GM19035 (cell line): ENCODE results near the gene PHF21B.
"Not testable (repeated sequence)": the region's sequence is repeated elsewhere in the genome, so short reads cannot be mapped to it uniquely, and the experiment has no call there.

Experiments used
- ATAC-seq: cut with Tn5 transposase; IDR thresholded peaks from one replicate; pipeline ENCODE4 v1.9.1; 2021; ENCODE audit not compliant: unreplicated experiment

PHF21B gene

DNA sequence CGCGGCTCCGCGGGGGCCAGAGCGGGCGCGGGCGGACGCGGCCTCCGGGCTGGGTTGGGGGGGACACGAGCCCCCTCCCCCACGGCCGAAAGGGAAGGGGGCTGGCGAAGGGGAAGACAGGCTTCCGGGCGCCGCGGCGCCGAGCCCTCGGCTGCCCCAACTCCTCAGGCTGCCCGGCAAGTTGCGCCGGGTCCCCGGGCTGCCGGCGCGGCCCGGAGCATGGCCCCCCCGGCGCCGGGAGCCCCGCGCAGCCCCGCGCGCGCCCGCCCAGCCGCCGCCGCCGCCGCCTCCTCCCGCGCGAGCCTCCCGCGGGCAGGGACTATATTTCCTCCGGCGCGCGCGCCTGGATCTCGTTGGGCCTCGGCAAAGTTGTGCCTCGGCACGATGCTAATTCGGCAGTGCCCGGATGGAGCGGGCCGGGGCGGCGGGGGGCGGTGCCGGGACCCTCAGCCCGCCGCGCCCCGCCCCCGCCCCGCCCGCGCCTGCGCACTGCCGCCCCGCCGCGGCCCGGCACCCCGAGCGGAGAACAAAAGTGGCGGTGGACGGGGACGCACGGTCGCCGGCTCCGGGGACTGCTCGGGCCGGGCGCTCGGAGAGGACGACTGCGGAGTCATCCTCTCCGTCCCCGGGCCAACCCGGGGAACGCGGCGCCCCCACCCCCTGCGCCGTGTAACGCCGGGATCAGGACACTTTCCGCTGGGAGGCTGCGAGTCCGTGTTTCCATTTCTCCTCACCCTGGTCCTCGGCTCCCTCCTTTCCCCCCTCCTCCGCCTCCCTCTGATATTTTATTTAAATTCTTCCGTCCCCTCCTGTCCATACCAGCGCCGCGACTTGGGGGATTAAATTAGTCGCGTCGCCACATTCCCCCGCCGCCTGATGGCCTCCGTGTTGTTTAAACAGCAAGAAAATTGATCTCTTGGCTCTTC, at the start of gene PHF21B:
Gene PHF21B (minus strand): TSS at position 400 of the 926 bp plus-strand sequence. CDS start 456 bp downstream, outside the sequence.
- ATAC-seq = no peak

DNA sequence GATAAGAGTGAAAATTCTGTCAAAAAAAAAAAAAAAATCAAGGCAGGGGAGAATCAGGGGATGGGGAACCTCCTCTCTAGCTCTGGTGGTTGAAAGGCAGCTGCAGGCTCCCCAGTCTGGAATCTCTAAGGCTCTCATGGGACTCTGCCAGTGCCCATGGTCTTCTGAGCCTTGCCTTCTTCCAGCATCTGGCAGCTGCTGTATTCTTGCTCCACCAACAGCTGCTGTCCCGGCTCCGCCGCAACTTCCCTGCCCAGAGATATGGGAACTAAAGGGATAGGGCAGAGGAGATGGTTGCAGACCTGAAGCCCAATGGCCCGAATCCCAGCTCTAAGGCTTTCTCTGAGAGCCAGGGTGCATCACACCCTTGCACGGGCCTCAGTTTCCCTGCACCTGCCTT, 49.5 kb upstream of the PHF21B start:
- no peak for ATAC-seq

DNA sequence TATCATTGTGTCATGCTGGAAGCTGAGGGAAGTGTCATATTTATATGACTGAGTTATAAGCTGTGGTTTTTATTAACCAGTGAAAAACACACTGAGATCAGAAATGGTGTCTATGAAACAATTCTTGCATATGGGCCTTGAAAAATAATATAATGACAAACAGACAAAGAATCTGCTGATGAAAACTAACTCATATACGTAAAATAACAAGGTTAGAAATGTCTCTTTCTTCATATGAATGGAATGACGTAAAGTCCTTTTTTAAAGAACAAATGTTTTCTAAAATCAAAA, 48.8 kb upstream of the PHF21B start:
- ATAC-seq = no peak

DNA sequence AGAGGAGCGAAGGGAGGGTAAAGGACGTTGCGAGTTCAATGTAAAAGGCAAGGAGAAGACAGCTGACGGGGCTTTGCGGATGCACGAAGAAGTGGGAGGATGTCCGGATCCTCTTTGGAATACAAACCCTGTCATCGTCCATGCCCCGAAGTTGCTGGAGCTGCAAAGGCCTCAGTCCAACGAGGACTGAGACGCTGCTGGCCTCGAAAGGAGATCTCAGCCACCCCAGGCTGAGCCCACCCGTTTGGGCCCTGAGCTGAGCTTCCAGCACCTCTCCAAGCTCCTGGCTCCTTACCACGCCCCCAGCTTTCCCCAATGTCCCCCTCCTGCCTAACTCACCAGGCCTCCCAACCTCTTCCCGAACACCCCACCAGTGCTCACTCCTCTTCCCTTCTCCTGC, 46.1 kb upstream of the PHF21B start:
- no peak for ATAC-seq

DNA sequence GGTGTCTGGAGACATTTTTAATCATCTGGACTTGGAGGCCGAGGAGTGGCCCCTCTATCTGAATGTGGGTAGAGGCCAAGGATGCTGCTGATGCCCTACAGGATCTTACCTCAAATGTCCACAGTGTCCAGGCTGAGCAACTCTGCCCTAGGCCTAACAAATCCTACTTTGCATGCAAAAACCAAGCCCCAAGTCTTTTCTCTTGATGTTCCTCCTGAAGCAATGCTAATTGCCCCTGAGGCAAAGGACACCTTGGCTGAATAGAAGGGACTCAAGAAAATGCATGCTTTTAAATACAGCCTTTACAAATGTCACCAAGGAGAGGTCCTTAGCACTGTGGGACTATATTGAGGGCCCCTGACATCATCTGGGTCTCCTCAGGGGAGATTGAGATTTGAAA, 43.8 kb upstream of the PHF21B start:
- no peak for ATAC-seq

DNA sequence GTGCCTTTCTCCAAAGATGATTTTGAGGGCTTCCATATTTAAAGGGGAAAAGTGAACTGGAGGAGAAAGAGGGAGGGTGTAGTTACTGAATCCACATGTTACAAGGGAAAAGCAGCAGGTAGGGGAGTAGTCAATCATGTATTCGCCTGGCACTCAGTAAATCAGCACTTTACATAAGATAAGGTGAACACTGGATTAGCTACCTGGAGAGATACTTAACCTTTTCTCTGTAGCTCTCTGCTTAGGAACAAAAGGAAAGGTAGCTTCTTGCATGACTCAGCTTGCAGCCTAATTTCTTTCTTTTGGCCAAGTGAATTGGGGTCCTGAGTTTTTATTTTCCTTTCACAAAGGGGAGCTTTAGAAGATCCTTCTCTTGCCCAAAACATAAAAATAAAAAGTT, 43.3 kb upstream of the PHF21B start:
- no peak for ATAC-seq

DNA sequence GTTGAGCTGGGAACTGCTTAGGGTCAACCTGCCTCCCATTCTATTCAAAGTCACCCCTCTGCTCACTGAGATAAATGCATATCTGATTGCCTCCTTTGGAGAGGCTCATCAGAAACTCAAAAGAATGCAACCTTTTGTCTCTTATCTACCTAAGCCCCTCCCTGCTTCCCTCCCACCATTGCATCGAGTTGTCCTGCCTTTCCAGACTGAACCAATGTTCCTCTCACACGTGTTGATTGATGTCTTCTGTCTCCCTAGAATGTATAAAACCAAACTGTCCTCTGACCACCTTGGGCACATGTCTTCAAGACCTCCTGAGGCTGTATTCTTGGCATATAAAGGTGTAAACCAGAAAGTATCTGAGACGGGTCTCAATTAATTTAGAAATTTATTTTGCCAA, 42.9 kb upstream of the PHF21B start:
- not testable (repeated sequence) for ATAC-seq

DNA sequence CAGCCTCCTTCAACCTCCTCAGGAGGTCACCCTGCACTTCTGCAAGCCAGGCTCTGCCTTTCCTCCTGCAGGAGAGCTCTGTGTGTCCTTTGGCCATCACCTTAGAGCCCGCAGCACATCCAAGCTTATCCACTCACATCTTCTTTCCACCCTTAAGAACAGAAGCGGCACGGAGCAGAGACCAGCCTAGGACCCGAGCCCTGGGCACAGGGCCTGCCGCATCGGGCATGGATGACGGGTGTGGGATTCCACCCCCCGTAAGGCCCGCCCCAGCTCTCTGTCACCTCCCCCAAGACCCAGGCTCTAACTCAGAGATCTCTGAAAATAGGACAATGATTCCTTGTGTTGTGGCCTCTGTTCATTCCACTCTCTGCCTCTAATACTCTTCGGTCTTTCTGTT, 42.1 kb upstream of the PHF21B start:
- no peak for ATAC-seq

DNA sequence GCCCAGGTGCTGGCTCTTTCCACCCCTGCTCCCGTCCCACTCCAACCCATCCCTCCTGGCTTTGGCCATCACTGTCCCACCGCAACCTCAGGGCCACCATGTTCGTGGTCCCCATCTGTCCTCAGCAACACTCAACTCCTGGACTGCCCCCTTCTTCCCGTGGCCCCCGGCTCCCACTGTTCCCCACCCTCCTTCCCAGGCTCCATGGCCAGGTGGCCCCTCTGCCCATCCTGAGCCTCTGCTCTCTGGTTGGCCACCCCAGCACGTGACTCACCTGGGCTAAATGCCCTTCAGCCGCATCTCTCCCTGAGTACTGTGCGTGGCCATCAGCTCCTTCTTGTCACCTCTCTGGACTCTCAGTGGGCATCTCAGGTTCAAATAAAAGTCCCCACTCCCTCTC, 41.6 kb upstream of the PHF21B start:
- ATAC-seq = no peak

DNA sequence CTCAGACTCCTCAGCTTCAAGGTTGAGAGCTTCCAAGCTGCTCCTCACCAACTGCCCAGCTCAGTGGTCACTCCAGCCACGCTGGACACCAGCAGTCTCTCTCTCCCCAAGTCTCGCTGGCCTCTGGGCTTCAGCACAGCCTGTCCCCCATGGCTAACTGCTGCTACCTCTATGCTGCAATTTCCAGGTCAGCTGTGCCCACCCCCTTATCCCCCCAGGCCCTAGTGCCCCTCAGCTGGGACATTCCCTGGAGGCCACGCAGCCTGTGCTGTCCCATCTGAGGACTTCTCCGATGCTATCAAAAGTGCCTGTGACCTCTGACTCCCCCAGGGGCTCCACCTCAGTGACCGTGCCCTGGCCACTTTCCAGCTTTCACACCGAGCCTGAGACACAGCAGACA, 37.5 kb upstream of the PHF21B start:
- ATAC-seq = no peak

DNA sequence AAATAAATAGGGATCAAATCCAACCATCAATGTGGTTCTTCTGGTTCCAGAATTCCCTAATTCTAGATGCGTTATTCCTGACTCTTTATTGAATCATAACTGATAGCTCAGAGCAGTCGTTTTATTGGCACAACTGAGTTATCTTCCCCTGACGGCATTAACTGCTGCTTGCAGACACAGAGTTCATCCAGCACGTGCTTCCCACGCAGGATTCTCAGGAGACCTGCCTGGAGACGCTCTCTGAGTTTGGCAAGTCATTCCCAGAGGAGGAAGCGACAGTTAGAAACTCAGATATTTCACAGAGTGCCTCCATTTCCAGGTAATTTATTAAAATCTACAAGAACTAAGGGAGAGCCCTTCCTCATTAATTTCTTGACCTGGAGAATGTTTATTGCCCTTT, 35.4 kb upstream of the PHF21B start:
- no peak for ATAC-seq

DNA sequence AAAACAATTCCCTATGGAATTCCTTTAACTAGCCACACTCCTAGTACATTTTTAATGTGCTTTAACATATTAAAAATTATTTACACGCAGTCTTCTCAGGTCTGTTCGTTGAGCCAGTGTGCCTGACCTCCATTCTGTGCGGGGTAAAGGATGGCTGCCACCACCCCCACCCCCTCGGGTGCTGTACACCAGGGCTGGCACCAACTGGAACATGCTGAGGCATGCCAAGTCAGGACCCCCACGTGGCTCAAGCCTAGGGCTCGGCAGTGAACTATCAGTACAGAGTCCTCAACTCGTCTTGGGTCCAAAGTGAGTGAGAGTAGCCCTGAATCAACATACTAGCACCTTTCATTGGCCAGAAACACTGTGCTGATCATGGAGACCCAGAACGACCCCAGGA, 32.5 kb upstream of the PHF21B start:
- ATAC-seq = no peak

DNA sequence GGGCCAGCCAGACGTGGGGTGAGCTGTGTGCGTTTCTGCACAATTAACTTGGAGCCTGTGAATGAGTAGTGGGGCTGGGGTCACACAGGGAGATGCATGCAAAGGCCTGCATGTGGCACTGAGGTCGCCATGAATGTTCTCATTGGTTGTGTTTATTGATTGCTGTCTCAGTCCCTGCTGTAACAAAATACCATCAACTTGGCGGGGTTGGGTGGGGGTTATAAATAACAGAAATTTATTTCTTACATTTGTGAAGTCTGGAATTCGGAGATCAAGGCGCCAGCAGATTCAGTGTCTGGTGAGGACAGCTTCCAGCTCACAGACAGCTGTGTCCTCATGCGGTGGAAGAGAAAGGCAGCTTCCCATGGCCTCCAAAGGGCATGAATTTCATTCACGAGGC, 29.3 kb upstream of the PHF21B start:
- ATAC-seq = no peak

DNA sequence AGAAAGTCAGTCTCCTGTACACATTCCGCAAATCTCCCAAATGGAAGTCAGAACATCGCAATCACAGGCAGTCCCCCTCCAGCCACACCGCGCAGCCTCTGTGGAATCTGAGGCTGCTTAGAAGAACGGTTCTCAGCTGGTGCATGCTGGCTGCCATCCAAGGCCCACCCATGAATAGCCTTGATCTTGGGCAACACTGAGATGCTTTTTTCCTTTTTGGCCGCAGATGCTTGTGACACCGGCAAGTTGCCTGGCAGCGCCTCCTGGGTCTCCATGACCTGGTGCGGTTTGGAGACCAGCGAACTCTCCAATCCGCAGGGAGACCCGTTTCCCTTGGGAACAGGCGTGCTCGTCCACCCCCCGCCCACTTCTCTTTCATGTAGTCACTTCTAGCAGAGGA, 26.3 kb upstream of the PHF21B start:
- no peak for ATAC-seq

DNA sequence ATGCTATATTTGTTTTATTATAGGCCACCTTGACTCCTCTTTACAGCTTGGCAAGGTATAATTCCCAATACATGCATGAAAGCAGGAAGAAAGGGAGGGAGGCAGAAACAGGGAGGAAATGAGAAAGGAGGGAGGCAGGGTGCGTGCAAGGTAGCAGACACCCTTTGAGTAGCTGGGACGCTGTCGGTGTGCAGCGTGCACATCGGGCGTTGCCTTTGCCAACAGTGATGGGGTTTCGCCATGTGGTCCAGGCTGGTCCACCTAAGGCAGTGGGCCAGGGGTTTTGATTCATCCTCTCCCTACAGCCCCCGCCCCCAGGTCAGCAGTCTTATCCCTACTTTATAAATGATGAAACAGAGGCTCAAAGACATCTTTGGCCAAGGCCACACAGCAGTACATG, 25.0 kb upstream of the PHF21B start:
- no peak for ATAC-seq

DNA sequence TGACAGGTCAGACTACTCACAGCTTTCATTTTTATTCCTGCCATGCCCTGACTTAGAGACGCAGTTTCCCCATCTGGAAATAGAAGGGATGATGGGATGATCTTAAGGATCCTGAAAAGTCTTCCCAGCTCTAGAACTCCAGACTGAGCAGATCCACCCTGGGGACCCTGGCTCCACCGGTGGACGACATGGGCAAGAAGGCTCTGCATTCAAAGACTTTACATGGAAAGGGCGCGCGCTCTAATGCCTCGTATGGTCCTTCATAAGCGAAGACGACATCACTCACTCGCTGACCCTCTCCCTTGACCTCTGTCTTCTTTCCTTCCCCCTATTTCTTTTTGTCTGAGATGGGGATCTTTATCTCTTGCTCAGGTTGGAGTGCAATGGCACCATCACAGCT, 24.4 kb upstream of the PHF21B start:
- ATAC-seq = no peak

DNA sequence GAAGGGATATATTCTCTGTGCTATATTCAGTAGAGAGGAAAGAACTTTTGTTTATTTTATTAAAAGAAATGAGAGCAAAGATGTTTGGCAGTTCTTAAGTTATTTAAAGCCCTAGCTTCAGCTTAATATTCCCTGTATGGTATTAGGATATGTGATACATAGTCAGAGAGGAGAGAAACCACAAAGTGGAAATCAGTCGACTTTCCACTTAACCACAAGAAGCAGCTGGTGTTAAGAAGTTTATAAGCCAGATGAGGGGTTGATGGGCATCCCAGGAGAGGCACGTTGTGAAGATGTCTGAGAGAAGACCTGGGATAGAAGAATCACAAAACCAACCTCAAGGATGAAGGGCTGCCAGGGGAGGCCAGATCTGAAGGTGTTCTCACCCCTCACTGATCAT, 23.3 kb upstream of the PHF21B start:
- no peak for ATAC-seq

DNA sequence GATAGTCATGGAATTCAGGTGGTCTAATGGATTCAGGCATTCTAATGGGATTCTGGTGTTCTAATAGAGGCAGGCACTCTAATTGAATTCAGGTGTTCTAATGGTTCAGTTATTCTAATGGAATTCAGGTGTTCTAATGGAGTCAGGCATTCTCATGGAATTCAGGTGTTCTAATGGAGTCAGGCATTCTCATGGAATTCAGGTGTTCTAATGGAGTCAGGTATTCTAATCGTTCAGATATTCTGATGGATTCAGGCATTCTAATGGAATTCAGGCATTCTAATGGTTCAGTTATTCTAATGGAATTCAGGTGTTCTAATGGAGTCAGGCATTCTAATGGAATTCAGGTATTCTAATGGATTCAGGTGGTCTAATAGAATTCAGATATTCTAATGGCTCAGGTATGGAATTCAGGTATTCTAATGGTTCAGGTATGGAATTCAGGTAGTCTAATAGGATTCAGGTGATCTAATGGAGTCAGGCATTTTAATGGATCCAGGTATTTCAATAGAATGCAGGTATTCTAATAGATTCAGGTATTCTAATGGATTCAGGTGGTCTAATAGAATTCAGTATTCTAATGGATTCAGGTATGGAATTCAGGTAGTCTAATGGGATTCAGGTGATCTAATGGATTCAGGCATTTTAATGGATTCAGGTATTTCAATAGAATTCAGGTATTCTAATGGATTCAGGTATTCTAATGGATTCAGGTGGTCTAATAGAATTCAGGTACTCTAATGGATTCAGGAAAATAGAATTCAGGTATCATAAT, 22.0 kb upstream of the PHF21B start:
- ATAC-seq = no peak

DNA sequence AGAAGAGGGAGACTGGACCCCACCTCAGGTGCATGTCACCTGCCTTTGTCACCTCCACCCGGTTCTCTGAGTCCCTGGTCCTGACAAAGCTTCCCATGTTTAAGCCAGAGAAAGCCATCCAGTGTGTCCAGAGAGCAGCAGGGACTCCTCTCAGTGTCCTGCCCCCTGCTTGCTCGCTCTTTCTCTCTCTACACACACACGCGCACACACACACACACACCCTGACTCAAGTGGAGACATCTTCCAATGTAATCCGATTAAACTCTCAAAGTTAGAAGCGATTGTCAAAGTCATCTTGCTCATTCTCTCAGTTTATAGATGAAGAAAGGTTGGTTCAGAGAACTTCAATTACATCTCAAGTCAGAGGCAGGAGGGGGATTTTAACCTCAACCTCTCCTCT, 19.7 kb upstream of the PHF21B start:
- no peak for ATAC-seq

DNA sequence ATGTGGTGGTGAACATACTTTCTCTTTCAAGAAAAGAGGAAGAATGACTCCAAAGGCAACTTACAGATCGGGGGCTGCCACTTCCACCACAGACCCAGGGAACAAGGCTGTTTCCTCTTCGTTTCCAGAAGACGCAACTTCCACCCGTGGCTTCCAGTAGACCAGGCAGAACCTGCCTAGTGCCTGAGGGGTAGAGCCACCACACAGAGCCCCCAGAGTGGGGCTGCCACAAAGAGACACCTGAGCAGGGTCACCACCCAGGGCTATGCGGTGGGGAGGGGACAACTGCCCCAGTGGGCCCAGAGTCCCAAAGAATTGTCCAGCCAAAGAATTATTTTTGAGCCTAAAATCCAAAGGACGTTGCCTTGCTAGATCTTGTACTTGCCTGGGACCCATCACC, 16.7 kb upstream of the PHF21B start:
- ATAC-seq = no peak

DNA sequence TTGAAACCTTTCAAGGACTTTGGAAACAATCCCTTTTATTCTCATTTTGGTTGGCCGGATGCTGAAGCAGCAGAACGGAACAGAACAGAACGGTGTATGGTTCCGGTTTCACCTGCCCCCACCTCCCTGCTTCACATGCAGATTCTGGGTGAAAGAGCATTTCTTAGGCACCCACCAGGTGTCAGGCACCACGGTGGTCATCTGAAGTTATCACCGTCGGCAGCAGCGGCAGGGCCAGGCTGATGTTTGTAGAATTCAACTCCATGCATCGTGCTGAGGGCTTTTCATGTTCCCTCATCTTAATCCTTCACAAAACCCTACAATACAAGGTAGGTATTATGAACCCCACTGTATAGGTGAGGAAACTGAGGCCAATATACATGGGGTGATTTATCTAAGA, 13.6 kb upstream of the PHF21B start:
- ATAC-seq = no peak

DNA sequence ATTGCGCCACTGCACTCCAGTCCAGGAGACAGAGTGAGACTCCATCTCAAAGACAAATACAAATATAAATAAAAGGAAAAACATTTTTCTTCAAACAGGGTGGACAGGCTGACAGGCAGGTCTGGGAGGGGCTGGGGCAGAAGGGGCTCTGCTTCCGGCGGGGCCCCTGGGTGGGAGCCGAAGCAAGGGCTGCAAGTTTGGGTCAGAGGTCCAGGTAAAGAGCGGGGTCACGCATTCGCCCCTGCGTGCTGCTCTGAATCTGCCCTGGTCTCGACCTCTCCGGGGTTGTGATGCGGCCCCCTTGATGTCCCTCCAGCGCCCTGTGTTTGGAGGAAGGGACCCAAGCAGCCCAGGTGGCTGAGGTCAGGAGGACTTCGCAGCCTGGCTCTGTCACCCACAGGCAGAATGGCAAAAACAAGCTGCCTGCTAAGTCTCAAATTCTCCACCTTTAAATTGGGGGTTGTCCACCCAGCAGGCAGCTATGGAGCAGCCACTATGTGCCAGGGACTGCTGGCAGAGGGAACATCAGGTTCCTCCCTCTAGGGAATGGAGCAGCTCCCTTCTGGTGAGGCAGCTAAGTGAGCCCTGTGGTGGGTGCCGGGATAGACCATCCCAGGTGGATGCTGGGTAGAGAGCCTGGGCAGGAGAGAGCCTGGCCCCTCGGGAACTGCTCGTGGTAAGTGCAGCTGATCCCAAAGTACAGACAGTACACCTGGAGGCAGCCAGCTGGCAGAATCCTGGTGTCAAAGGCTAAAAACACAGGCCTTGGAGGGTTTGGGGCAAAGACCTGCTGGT, 10.3 kb upstream of the PHF21B start:
- ATAC-seq = no peak
